NCI-H187 treated with DMSO at 0.1 percent for 48 hours (cell line): ENCODE results near the gene OR4C6.

Experiments used
- DNase-seq: peaks from one replicate; lab custom pipeline; 2025; lab: John Stamatoyannopoulos, UW

Gene OR4C6

GRCh38 chr11:55661901-55662300 lies at the start of gene OR4C6:
OR4C6 (plus strand) TSS chr11:55662201; CDS start chr11:55665167, 2,966 bp downstream.
- DNase-seq = no peak

GRCh38 chr11:55624531-55624930 lies 37.5 kb upstream of the OR4C6 start:
- DNase-seq = no peak

GRCh38 chr11:55634813-55635212 lies 27.2 kb upstream of the OR4C6 start, which contains the start of gene OR4P4:
OR4P4 (plus strand) TSS chr11:55635113.
- DNase-seq = no peak

- no peak for DNase-seq
Measured at GRCh38 chr11:55648027-55648426, 14.0 kb upstream of the OR4C6 start, which contains the start of gene OR4S2. OR4S2 (plus strand) TSS chr11:55648327; CDS start chr11:55650904, 2,577 bp downstream.

GRCh38 chr11:55652560-55652959 lies 9.4 kb upstream of the OR4C6 start:
- no peak for DNase-seq

GRCh38 chr11:55655096-55655495 lies 6.9 kb upstream of the OR4C6 start:
- no peak for DNase-seq

- no peak for DNase-seq
Measured at GRCh38 chr11:55658031-55658573, 3.9 kb upstream of the OR4C6 start.

GRCh38 chr11:55658608-55659007 lies 3.4 kb upstream of the OR4C6 start:
- no peak for DNase-seq

- DNase-seq = no peak
Measured at GRCh38 chr11:55669376-55669775, 7.4 kb downstream of the OR4C6 start.

- no peak for DNase-seq
Measured at GRCh38 chr11:55673860-55674259, 11.9 kb downstream of the OR4C6 start.

GRCh38 chr11:55697817-55698216 lies 35.8 kb downstream of the OR4C6 start:
- DNase-seq = no peak

GRCh38 chr11:55701429-55701828 lies 39.4 kb downstream of the OR4C6 start:
- DNase-seq = no peak

GRCh38 chr11:55707029-55707428 lies 45.0 kb downstream of the OR4C6 start:
- DNase-seq = no peak

GRCh38 chr11:55714982-55715888 lies 53.2 kb downstream of the OR4C6 start:
- DNase-seq = no peak
